NCI-H1417 (cell line): Measurements from ENCODE around the gene RBM47.
"Not testable (repeated sequence)": the region's sequence is repeated elsewhere in the genome, so short reads cannot be mapped to it uniquely, and the experiment has no call there.

Source experiments
- DNase-seq, 3 experiments: peaks; one replicate each; lab custom pipeline; 2025; lab: John Stamatoyannopoulos, UW

The RBM47 gene

GRCh38 chr4:40407468-40407867 is 222.2 kb downstream of the RBM47 start:
- not testable (repeated sequence) for DNase-seq

GRCh38 chr4:40406340-40406739 is 223.3 kb downstream of the RBM47 start:
- DNase-seq: no peak

- no peak for DNase-seq
These were observed 224.5 kb downstream of the RBM47 start for GRCh38 chr4:40405193-40405592.

- no peak for DNase-seq
These were observed 226.6 kb downstream of the RBM47 start for GRCh38 chr4:40403081-40403480.

- DNase-seq: no peak
These were observed 227.1 kb downstream of the RBM47 start for GRCh38 chr4:40402556-40402955.

GRCh38 chr4:40401631-40402030 is 228.0 kb downstream of the RBM47 start:
- DNase-seq: no peak

- DNase-seq: no peak
These were observed 228.6 kb downstream of the RBM47 start for GRCh38 chr4:40401096-40401495.

- DNase-seq: no peak
These were observed 230.1 kb downstream of the RBM47 start for GRCh38 chr4:40399578-40399977.

GRCh38 chr4:40395908-40396793 is 233.5 kb downstream of the RBM47 start:
- DNase-seq: peak in 2 of 3 experiments; percentile 3 to 91

- DNase-seq: peak in 1 of 3 experiments; percentile 45
These were observed 234.3 kb downstream of the RBM47 start for GRCh38 chr4:40395166-40395900.

- no peak for DNase-seq
These were observed 235.4 kb downstream of the RBM47 start for GRCh38 chr4:40394236-40394635.

- peak in 1 of 3 experiments; percentile 76 for DNase-seq
These were observed 237.4 kb downstream of the RBM47 start for GRCh38 chr4:40392241-40392640.

- no peak for DNase-seq
These were observed 239.7 kb downstream of the RBM47 start for GRCh38 chr4:40389986-40390385.

GRCh38 chr4:40388239-40388638 is 241.4 kb downstream of the RBM47 start:
- no peak for DNase-seq

GRCh38 chr4:40380647-40381046 is 249.0 kb downstream of the RBM47 start:
- DNase-seq: no peak

GRCh38 chr4:40379248-40379647 is 250.4 kb downstream of the RBM47 start:
- no peak for DNase-seq

- DNase-seq: no peak
These were observed 251.0 kb downstream of the RBM47 start for GRCh38 chr4:40378619-40379018.

GRCh38 chr4:40377512-40378365 is 251.9 kb downstream of the RBM47 start:
- DNase-seq: no peak

GRCh38 chr4:40375620-40376019 is 254.0 kb downstream of the RBM47 start:
- no peak for DNase-seq

GRCh38 chr4:40375095-40375494 is 254.6 kb downstream of the RBM47 start:
- DNase-seq: no peak

- DNase-seq: no peak
These were observed 256.0 kb downstream of the RBM47 start for GRCh38 chr4:40373636-40374035.
